ENCODE measurements around the gene HDAC4.

- TF ChIP-seq CTCF (IDR thresholded peaks at IDR 0.05): no peak
- TF ChIP-seq POLR2A (IDR thresholded peaks at IDR 0.05): no peak
These were observed 39.5 kb downstream of the HDAC4 start for GRCh38 chr2:239361311-239361642.
